Tongue (tissue), 3 donors: ENCODE data around the gene SLFN12. TPM values are rescaled to one million over a fixed set of nuclear protein-coding genes. Genes with fewer than 3 reads are reported as not detected.
A peak's percentile ranks its signal among the peaks of the same experiment; 100 is the strongest.
"Not testable (repeated sequence)": the region's sequence is repeated elsewhere in the genome, so short reads cannot be mapped to it uniquely, and the experiment has no call there.

Experiments
- DNase-seq: peaks from one replicate; pipeline ENCODE4 v3.0.0-alpha.2; 2015
- small RNA-seq: library from RNA; depleted of rRNA; stranded (forward); fragments of <200 nt; gene quantifications from one replicate; pipeline ENCODE3, GENCODE V24; 2014; ENCODE audit warnings: low replicate concordance
- total RNA-seq: library from RNA; depleted of rRNA; stranded (reverse); fragments of >200 nt; gene quantifications from one replicate; pipeline ENCODE4 v1.2.3, GENCODE V29; 2014

The SLFN12 gene
- total RNA-seq, 1 donor from 2014 or later, result 16.0 TPM

DNA sequence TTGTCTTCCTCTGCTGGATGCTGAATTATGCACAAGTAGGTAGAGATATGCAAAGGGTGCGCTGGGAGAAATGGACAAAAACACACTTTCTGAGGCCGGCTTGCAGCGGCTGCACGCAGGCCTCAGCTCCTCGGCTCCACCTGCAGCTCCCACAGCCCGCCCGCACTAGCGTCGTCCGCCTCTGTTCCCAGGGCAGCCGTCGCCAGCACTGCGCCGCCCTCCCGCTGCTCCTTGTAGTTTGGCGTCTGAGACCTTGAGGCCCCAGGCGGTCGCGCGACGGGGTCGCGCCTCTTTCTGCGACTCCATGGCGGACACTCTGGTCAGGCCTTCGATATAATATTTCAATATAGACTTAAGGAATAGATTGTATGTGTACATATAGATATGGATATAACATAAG, 24.8 kb downstream of the SLFN12 start:
- no peak for DNase-seq

DNA sequence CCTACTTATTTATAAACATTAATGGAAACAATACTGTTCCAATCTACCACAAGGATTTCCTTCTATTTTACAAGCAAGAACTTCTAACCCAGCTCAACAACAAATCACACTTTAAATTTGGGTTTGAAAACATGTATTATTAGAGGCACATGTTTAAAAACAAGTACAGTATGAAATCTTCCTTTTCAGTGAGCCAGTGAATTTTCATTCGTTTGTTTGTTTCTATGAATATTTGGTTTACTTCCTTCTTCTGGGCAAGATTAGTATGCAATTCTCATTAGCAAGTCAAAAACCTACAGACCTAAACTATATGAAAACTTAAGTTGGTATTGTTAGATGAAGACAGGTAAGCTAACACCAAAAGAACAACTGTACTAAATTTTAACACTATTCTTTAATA, 25.7 kb downstream of the SLFN12 start:
- no peak for DNase-seq

DNA sequence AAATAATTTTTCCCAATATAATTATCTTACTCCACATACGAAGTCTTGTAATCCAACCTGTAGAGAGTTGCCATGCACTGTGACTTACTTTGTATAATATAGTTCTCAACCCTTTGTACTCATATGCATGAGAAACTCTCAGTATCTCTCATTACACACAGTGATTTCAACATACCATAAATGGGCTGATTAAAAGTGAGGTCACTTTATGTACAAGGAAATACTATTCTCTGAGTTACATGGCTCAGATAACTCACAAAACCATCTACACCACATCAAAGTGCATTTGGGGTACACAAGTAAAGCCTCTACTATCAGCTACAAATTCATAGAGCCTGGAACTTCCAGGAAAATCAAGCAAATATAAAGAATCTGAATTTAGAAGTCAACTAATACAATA, 27.9 kb downstream of the SLFN12 start:
- DNase-seq, result no peak

DNA sequence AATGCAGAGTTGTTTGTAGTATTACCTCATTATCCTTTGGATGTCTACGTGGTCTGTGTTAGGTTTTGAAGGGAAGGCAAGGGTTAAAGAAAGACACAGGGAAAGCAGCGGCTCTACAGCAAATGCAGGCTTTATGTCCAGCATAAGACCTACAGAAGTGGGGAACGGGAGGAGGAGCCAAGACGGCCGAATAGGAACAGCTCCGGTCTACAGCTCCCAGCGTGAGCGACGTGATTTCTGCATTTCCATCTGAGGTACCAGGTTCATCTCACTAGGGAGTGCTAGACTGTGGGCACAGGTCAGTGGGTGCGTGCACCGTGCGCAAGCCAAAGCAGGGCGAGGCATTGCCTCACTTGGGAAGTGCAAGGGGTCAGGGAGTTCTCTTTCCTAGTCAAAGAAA, 38.5 kb downstream of the SLFN12 start:
- DNase-seq, result not testable (repeated sequence)

DNA sequence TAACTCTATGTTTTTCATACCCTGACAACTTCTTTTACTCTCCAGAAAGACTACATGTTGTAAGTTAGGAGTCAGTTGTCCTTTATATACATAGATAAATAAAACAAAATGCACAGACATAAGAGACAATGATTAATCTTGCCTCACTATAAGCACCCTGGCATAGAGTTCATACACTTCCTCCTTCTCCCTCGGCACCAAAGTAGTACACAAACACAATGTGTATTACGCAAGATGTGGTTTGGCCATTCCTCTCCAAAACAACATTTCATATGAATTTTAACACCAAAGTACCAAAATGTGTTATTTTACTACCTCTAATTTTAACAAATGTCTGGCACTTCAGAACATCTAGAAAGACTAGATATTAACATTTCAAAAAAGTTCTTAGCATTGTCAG, 41.6 kb downstream of the SLFN12 start:
- no peak for DNase-seq

DNA sequence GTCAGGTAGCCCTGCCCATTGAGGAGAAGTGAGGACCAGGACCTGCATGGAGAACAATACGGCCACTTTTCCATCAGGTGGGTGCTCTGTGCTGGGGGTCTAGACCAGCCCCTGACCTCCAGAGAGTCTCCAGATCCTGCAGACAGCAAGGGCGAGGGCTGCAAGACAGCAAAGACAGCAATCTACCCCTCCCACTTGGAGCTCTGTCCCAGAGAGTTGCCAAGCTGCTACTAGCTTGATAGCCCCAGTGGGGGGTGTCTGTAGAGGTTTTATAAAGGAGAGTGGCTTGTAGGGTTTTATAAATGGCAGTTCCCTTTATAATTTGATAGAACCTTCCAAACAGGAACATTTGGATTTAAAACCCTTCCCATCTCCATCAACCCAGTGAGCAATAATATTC, 42.1 kb downstream of the SLFN12 start:
- no peak for DNase-seq

DNA sequence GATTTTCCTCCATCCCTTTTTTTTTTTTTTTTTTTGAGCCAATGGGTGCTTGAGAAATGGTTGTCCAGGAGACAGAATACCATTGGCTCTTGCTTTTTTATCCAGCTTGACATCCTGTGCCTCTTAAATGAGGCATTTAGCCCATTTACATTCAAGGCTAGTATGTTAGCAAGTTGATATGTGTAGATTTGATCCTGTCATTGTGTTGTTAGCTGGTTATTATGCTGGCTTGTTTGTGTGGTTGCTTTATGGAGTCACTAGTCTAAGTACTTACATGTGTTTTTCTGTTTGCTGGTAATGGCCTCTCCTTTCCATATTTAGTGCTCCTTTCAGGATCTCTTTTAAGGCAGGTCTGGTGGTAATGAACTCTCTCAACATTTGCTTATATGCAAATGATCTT, 44.8 kb downstream of the SLFN12 start:
- no peak for DNase-seq

DNA sequence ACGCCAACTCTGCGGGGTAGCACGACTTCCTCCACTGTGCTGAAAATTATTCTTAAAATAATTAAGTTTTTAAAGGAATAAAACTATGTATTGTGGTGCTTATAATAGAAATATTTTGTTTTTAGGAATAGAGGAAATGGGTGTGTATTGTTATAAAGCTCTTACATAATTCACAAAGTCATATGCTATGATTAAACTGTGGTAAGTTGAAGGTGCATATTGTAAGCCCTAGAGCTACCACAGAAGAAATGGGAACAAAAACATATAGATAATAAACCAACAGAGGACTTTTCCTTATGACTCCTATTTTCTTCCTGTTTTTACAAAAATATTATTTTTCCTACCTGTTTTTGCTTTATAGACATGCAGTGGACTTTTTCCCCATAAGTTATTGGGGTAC, 54.6 kb downstream of the SLFN12 start:
- no peak for DNase-seq

DNA sequence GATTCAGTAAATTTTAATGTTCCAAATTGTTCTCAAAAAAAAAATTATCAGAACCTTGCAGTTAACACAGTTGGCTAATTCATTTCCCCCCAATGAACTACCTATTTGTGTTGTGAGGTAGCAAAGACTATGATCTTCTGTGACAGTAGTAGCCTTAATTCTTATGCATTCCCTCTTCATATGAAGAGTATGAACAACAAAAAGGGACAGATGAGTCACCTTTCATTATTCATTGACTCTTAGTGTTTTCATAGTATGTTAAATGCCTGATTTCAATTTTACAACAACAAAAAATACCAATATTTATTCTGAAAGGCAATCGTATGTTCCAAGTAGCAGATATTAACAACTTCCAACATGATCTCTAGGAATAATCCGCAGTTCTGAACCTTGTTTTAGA, 55.2 kb downstream of the SLFN12 start:
- DNase-seq, result no peak

DNA sequence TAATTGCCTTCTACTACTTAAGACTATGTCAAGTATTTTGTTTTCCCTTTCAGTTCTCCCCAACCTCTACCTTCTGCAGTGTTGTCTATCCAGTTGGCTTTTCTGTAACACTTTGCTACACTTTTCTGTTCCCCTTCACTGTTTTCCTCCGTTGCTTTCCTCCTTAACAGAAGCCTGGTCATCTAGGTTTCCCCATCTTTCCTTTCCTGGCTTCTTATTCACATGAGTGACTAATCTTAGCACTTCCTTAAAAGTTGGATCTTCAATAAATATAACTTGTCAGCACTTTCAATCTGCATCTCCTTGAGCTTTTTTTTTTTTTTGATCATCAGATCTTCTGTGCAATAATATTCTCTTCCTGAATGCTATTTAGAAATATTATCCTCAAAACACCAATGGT, 56.1 kb downstream of the SLFN12 start:
- peak; percentile 1 for DNase-seq

DNA sequence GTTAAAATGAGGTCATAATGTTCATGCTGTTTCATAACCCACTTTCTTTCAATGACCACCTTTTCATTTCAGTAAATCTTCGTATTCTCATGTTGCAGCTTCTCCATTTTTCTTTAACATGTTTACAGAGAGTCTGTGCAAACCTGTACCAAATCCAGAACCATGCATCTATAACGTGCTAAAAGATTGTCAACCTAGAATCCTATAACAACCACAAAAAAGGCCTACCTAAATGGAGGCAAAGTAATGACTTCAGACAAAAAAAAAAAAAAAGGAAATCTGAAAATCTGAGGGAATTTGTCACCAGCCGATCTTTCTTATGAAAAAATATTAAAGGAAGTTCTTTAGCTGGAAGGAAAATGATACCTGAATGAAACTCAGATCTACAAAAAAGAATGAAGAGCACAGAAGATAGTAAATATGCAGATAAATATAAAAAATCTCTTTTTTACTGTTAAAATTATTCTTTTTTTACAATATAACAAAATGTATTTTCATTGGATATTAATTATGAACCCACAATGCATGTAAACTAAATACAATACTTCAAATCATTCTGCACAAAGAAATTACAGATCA, 57.4 kb downstream of the SLFN12 start:
- no peak for DNase-seq

DNA sequence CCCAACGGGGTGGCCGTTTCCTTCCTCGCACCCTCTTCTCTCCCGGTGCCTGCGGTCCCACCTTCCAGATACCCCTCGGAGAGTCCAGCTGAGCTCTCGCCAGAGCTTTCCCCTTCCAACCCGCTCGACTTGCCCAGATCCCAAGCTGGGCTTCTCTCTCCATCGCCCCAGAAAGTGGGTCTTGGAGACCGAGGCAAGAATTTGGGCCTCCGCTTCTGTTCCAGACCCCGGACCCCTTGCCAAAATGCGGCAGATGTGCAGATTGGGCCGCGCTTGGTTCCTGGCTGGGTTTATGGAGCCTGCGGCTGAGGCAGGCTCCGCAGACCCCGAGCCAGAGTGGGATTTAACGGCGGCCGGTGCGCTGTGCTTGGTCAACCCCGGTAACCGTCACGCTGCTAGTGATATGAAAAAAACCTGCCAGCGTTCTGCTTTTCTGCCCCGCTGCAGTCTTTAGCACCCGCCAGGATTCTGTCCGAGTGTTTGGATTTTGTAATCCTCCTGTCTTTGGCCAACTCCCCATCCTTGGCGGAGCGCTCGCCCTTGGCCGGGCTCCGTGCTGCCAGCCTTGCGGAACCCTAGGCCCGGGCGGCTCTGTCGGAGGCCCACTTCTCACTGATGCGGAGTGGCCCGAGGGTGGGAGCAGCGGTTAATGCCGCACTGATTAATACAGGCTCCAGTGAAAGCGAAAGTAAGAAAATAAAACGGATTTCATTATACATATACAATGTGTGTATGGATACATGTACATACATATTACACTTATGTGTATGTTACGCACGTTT, 58.1 kb downstream of the SLFN12 start:
- DNase-seq, result peak; percentile 39

DNA sequence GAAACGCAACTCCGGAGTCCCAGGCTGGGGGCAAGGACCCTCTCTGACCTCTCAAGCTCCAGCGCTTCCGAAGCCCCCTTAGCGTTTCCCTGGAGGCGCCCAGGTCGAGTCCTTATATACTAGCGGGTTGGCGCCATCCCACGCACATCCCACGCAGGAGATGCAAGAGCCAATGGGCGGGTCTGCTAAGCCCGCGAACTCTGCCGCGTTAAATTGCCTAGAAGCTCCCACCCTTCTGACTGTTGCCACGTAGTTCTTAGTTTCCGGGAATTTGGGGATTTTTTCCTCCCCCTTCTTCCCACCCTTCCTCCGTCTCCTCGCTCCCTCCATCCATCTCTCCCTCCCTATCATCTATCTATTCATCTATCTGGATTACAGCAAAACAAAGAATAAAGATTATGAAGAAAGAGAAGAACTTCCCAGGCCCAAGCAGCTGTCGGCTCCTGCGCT, 58.7 kb downstream of the SLFN12 start, which contains the start of gene SLFN11:
TSS of gene SLFN11 (minus strand) at position 88 of the 450 bp plus-strand sequence. CDS start 9,814 bp downstream, outside the sequence.
- DNase-seq, result peak; percentile 61

DNA sequence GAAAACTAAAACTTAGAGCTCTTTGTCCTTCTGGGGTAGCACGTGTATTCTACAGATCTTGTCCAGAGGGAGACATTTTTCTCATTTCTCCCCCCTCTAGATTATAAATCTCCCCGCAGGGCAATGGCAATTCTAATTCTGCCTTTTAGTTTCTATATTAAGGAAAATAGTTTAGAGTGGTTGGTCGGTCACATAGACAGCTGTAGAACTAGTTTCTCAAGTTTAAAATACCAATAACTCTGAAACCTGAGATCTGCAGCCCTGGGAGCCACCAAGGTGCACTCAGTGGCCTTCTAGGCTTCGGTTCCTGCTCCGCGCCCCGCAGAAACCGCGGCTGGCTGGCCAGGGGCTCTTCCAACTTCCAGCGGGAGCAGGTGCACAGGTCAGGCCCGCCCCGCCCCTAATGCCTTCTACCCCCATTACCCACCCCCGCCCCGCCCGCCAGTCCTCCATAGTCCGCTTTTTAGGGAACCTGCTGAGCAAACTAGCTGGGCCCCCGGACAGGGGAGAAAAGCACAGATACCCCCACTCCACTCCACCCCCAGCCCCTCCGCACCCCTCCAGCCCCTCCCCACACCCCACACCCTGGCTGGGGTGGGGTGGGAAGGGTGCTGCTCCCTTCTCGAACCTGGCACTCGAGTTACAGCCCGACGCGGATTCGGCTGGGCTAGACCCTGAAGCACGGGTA, 59.3 kb downstream of the SLFN12 start:
- DNase-seq, result peak; percentile 10

DNA sequence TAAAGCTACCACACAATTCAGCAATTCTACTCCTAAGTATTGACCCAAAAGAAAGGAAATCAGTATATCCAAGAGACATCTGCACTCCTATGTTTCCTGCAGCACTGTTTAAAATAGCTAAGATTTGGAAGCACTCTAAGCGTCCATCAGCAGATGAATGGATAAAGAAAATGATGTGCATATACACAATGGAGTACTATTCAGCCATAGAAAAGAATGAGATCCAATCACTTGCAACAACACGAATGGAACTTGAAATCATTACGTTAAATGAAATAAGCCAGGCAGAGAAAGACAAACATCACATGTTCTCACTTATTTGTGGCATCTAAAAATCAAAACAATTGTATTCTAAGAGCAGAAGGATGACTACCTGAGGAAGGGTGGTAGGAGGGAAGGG, 60.4 kb downstream of the SLFN12 start:
- DNase-seq, result no peak

DNA sequence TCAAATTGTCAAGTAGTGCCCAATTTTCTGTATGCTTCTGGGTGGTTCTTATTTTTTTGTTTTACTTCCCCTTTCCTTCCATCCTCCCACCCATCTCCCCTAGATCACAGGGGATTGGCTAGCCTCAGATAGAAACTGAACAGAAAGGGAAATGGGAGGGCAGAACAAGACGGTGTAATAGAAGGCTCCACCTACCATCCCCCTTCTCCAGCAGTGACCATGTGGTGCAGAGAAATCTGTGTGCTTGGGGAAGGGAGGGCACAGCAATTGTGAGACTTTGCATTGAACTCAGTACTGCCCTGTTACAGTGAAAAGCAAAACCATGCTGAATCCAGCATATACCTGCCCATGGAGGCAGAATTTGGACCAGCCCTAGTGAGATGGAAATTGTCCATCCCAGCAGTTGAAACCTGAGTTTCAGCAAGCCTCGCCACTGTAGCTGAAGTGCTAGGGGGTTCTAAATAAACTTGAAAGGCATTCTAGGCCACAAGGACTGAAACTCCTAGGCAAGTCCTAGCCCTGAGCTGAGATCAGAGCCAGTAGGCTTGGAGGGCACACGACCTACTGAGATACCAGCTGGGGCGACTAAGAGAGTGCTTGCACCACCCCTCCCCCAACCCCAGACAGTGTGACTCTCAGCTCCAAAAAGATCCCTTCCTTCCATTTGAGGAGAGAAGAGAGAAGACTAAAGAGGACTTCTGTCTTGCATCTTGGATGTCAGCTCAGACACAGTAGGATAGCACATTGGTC, 64.0 kb downstream of the SLFN12 start:
- peak; percentile 8 for DNase-seq

DNA sequence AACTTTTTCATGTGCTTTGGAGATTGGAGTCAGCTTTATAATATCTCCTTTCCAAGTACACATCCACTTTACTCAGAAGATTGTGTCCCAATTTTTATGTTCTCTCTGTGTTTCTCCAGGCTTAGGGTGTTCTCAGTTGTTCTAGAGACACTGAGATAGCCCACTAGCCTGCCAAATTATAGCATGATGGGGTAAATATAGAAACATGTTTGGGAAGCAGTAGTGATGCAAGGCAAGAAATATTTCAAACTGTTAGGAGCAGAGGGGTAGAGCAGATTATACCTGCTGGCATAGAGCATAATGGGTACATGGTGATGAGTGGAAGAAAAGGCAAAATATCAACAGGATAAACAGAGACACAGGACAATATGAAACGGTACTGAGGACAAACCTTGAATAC, 71.3 kb downstream of the SLFN12 start:
- DNase-seq, result no peak

Small RNAs within 50 kb of the gene (small RNA-seq; reads per million reads assigned to genes)
- gene AC060766.3 (not detected), gene AC060766.5 (not detected)

Other genes starting within 250 kb of the SLFN12 start
- gene SLC35G3, start 238.1 kb downstream of the SLFN12 start, total RNA-seq, result not detected
- 9.4 TPM for gene SLFN5, start 189.4 kb downstream of the SLFN12 start, total RNA-seq
- 18.1 TPM for gene SLFN11, start 58.9 kb downstream of the SLFN12 start, total RNA-seq
- 6.2 TPM for gene SLFN13, start 16.3 kb upstream of the SLFN12 start, total RNA-seq
- 0.62 TPM for gene SLFN12L, start 105.2 kb upstream of the SLFN12 start, total RNA-seq
- 0.31 TPM for gene SLFN14, start 128.3 kb upstream of the SLFN12 start, total RNA-seq
- gene PEX12, start 146.1 kb upstream of the SLFN12 start, total RNA-seq, result 4.2 TPM
- 77.1 TPM for gene AP2B1, start 154.8 kb upstream of the SLFN12 start, total RNA-seq